OCI-LY7 (cell line): Measurements from ENCODE around the gene F8. TPM values are rescaled to one million over a fixed set of nuclear protein-coding genes. Genes with fewer than 3 reads are reported as not detected.

Experiments used
- BruUV-seq: library from RNA; stranded (reverse); fragments of 400-500 nt; replicated peaks from 2 replicates; lab custom pipeline; 2021; lab: Mats Ljungman, UMichigan
- CTCF ChIA-PET: fragments of 300-600 bp; sonication (Branson Sonifier 250); formaldehyde crosslinking; loops from one replicate; lab custom pipeline; 2022; ENCODE audit warnings: antibody characterized with exemption; ENCODE audit not compliant: unreplicated experiment; lab: Charles Lee
- POLR2A ChIA-PET: fragments of 300-600 bp; sonication (Branson Sonifier 250); formaldehyde crosslinking; loops from one replicate; lab custom pipeline; 2022; ENCODE audit warnings: antibody characterized with exemption; lab: Charles Lee
- DNase-seq: peaks from one replicate; pipeline ENCODE4 v3.0.0-alpha.2; 2015; ENCODE audit warnings: low spot score
- H2AFZ ChIP-seq: fragments of 200-600 bp; sonication (generic), shearing (Covaris generic); 2 replicates; pipeline ENCODE4 v1.6.1; 2014; ENCODE audit warnings: mild to moderate bottlenecking, antibody characterized with exemption, low read length, moderate library complexity
- H3K27ac ChIP-seq: fragments of 200-600 bp; sonication (generic); 2 replicates; pipeline ENCODE4 v1.5.1; 2014; ENCODE audit warnings: mixed run types, low read depth, mild to moderate bottlenecking, moderate library complexity, low read length, inconsistent platforms; ENCODE audit not compliant: poor library complexity, severe bottlenecking
- H3K36me3 ChIP-seq: fragments of 200-600 bp; sonication (generic); 2 replicates; pipeline ENCODE4 v1.6.1; 2014; ENCODE audit warnings: mild to moderate bottlenecking, antibody characterized with exemption, low read length, moderate library complexity, mixed read lengths; ENCODE audit not compliant: insufficient read depth
- H3K4me1 ChIP-seq: fragments of 200-600 bp; sonication (generic); 2 replicates; pipeline ENCODE4 v1.5.1; 2014; ENCODE audit warnings: mild to moderate bottlenecking, low read length; ENCODE audit not compliant: insufficient read depth, poor library complexity, severe bottlenecking
- H3K4me2 ChIP-seq: fragments of 200-600 bp; sonication (generic); 2 replicates; pipeline ENCODE4 v1.6.1; 2014; ENCODE audit warnings: mild to moderate bottlenecking, low read length
- H3K4me3 ChIP-seq: fragments of 200-600 bp; sonication (generic); 2 replicates; pipeline ENCODE4 v1.5.1; 2014; ENCODE audit warnings: mild to moderate bottlenecking, low read depth, low read length; ENCODE audit not compliant: poor library complexity, severe bottlenecking
- H3K79me2 ChIP-seq: fragments of 200-600 bp; sonication (generic); 2 replicates; pipeline ENCODE4 v1.6.1; 2016; ENCODE audit warnings: low read depth, mild to moderate bottlenecking, low read length, moderate library complexity, mixed read lengths; ENCODE audit not compliant: insufficient read depth
- H3K9me2 ChIP-seq: fragments of 200-600 bp; sonication (generic); 2 replicates; pipeline ENCODE4 v1.6.1; 2016; ENCODE audit warnings: mild to moderate bottlenecking, low read length, mixed read lengths; ENCODE audit not compliant: insufficient read depth
- H3K9me3 ChIP-seq: fragments of 200-600 bp; sonication (generic); 2 replicates; pipeline ENCODE4 v1.6.1; 2014; ENCODE audit warnings: mild to moderate bottlenecking, mixed run types, low read length, mixed read lengths
- H4K20me1 ChIP-seq: fragments of 200-600 bp; sonication (generic); 2 replicates; pipeline ENCODE4 v1.6.1; 2014; ENCODE audit warnings: mild to moderate bottlenecking, antibody characterized with exemption, low read length, moderate library complexity, mixed read lengths; ENCODE audit not compliant: insufficient read depth
- EZH2phosphoT487 ChIP-seq: fragments of 200-600 bp; sonication (generic); IDR thresholded peaks from 2 replicates; pipeline ENCODE4 v1.6.1; 2018; ENCODE audit warnings: low read depth, borderline replicate concordance, mild to moderate bottlenecking, mixed run types, antibody characterized with exemption, low read length, moderate library complexity, mixed read lengths
- intact Hi-C: fragments of 100-400 bp; cut with micrococcal nuclease; formaldehyde crosslinking; loops from one replicate; pipeline ENCODE4 v1.10.0; 2022; ENCODE audit not compliant: unreplicated experiment
- total RNA-seq, 2 experiments: library from RNA; depleted of rRNA in 1 of 2; stranded (reverse); fragments of >200 nt in 1 of 2; shearing (Covaris generic) in 1 of 2; gene quantifications; 2 replicates each; pipeline ENCODE4 v1.2.3, GENCODE V29; 2014 to 2022
- TF ChIP-seq, protein P1 (sequence below): fragments of 200-600 bp; sonication (generic); conservative IDR thresholded peaks from 2 replicates; pipeline ENCODE4 v1.5.1; 2014; ENCODE audit warnings: mild to moderate bottlenecking, antibody characterized with exemption, low read length, moderate library complexity, mixed read lengths

The F8 gene
- total RNA-seq, 2 experiments from 2014 or later = 0.47 to 1.7 TPM

DNA sequence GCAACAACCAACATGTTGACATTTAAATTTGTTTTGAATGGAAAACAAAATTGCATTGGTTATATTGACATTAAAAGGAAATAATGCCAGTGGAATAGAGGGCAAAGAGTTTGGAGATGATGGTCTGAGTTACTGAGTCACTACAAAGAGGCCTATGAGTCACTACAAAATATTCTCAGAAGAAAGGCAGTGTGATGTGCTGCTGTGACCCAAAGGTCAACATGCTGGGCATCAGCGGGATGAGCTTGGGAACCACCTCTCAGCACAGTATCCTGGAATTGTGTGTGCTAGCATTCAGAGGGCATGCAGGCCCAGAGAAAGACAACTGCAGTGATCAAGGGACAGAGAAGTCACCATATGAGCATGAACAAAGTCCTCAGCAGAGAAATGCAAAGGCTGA, 45.6 kb upstream of the F8 start:
- Histone ChIP-seq H3K4me2 (peak overlapping the region; percentile 90), H3K27ac (no peak overlapping the region), H3K9me2 (no peaks in the 10 kb centered on the region), H3K9me3 (no peaks in the 10 kb centered on the region), H3K36me3 (peaks cover 10% of the 10 kb centered on the region; the same call in 1 of the 2 replicates), H3K4me3 (peak overlapping the region; percentile 94), H3K79me2 (peaks cover 42% of the 10 kb centered on the region), H4K20me1 (no peaks in the 10 kb centered on the region), H3K4me1 (peaks cover 23% of the 10 kb centered on the region), H2AFZ (no peak overlapping the region)
- POLR2A ChIA-PET = no interaction called here
- CTCF ChIA-PET = no interaction called here
- no peak for DNase-seq
- intact Hi-C loops = no loop called here
- no TSS peak for BruUV-seq
- TF ChIP-seq EZH2phosphoT487 = no peak
- TF ChIP-seq, protein P1, sequence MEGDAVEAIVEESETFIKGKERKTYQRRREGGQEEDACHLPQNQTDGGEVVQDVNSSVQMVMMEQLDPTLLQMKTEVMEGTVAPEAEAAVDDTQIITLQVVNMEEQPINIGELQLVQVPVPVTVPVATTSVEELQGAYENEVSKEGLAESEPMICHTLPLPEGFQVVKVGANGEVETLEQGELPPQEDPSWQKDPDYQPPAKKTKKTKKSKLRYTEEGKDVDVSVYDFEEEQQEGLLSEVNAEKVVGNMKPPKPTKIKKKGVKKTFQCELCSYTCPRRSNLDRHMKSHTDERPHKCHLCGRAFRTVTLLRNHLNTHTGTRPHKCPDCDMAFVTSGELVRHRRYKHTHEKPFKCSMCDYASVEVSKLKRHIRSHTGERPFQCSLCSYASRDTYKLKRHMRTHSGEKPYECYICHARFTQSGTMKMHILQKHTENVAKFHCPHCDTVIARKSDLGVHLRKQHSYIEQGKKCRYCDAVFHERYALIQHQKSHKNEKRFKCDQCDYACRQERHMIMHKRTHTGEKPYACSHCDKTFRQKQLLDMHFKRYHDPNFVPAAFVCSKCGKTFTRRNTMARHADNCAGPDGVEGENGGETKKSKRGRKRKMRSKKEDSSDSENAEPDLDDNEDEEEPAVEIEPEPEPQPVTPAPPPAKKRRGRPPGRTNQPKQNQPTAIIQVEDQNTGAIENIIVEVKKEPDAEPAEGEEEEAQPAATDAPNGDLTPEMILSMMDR = no peak

DNA sequence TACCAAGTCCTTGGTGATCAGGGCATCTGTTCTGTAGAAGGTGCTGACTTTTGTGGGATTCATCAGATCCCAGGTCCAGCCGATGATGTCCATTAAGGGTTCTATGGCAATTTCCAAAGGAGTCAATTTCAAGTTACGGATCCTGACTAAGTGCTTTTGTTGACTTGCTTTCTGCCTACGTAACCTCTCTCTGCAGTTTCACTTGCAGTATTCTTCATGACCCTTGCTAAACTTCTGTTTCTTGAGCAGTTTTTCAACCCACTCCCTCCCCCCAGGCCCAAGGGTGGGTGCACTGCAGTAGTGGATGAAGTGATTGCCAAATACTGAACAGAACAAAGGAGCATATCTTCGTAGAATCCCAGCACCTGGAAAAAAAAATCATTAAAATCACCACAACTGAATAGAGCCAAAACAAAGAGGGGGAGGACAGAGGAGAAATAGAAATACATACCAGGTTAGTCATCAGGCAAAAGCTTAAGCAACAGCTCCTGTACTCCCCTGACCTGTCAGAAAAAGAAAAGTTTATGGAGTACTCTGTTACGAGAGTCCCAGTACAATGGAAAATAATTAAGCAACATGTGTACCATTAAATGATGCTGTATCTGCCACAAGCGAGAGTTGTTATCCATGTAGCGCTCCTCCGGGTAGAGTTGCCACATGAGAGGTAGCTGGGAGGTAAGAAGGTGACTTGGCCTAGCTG, 42.7 kb upstream of the F8 start:
- no peak for DNase-seq

More for the DNA sequence above, 42.7 kb upstream of the F8 start:
- H3K4me3 ChIP-seq = no peak overlapping the region
- H3K79me2 ChIP-seq = peaks cover 20% of the 10 kb centered on the region
- no peaks in the 10 kb centered on the region for H3K9me2 ChIP-seq
- H3K36me3 ChIP-seq = peaks cover 28% of the 10 kb centered on the region
- H3K4me1 ChIP-seq = peaks cover 13% of the 10 kb centered on the region
- no peak for TF ChIP-seq EZH2phosphoT487
- TF ChIP-seq, protein P1 = no peak
- H3K27ac ChIP-seq = no peak overlapping the region
- H2AFZ ChIP-seq = no peak overlapping the region
- intact Hi-C loops = no loop called here
- no peaks in the 10 kb centered on the region for H3K9me3 ChIP-seq
- ChIA-PET POLR2A (no interaction called here), CTCF (no interaction called here)
- H4K20me1 ChIP-seq = no peaks in the 10 kb centered on the region
- no peak overlapping the region for H3K4me2 ChIP-seq
- BruUV-seq = no TSS peak
